HG02798 (cell line): ENCODE results near the gene ABTB2.

Experiments
- ATAC-seq: cut with Tn5 transposase; IDR thresholded peaks from one replicate; pipeline ENCODE4 v1.9.1; 2021; ENCODE audit warnings: mild to moderate bottlenecking; ENCODE audit not compliant: unreplicated experiment, poor library complexity

ABTB2 gene

DNA sequence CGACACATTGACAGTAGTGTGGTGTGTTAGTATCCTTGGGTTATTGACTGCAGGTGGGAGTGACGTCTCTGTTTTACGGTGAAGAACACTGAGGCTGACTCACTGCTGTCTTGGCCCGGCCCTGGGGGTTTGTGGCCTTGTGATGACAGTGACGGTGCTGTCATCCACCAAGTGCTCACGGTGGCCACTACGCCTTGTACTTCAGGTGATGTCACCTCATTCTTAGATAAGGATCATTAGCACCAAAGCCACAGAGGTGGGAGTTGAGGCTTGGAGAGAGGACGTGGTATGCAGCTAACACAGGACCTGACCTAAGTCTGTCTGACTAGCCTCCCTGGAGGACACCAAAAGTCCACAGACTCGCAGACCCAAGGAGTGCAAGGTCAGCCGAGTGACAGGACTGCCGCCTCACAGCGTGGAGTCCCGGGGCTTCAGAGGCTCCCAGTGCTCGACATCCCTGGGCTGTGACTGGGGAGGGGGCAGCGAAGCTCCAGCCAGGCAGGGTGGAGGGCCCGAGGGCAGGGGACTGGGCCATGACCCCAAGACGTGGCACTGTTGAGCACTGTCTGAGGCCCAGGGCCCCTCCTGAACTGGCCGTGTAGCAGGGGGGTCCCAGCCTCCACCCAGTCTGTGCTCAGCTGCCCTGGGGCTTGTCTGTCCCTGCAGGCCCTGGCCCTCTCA lies 195.9 kb downstream of the ABTB2 start:
- peak; percentile 38 for ATAC-seq

DNA sequence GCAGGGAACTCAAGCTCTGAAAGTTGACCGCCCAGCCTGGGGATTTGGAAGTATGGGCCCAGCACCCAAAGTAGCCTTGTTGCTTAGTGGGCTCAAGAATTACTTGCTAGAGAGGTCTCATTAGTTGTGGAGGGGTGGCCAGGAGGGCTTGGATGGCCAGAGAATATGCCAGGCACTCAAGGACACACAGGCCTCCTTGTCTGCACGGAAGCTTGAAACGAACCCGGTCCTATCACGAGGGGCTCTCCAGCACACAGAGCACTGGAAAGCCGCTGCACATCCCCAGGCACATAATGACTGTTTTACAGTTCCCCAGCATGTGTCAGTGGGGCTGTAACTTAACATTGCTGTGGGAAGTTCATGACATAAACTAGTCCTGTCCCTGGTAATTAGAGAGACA lies 196.4 kb downstream of the ABTB2 start:
- ATAC-seq, result no peak

DNA sequence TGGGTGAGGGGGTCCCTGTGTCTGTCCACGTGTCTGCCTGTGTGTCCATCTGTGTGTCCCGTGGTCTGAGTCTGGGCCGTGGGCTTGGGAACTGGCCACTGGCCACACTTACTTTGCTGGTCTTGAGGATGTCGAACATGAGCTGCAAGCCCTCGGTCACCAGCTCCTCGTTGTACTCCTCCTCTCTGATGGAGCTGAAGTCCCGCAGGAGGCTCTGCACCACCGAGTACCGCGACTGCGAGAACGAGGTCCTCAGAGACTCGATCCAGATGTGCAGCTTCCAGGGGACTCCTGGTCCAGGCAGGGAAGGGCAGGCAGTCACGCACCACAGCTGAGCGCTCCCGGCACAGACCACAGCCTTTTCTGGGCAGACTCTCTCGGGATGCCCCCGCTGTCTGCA lies 197.0 kb downstream of the ABTB2 start:
- no peak for ATAC-seq

DNA sequence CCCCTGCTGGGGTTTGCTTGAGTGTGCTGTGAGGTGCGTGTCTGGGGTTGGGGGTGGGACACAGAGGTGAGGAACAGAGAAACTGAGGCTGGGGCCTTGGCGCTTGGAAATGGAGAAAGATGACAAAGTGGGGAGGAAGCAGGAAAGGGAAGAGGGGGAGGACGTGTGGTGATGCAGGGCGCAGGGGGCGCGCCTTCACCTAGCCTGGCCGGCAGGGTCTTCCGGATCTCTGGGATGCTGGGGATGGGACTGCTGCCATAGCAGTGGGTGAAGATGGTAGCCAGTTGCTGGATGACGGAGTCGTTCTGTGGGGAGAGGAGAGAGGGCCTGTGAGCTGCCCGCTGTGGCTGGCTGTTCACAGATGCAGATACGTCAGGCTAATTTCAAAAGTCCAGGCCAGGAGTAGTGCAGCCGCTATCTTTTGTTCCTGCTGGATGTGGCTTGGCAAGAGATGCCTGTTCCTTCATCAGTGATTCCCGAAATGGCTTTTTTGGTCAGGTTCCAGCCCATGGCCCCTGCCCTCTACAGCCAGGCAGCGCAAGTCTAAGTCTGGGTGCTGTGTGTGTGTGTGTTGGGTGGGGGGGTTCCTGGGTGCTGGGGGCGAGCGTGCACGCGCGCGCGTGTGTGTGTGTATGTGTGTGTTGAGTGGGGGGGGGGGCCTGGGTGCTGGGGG lies 197.6 kb downstream of the ABTB2 start:
- no peak for ATAC-seq

DNA sequence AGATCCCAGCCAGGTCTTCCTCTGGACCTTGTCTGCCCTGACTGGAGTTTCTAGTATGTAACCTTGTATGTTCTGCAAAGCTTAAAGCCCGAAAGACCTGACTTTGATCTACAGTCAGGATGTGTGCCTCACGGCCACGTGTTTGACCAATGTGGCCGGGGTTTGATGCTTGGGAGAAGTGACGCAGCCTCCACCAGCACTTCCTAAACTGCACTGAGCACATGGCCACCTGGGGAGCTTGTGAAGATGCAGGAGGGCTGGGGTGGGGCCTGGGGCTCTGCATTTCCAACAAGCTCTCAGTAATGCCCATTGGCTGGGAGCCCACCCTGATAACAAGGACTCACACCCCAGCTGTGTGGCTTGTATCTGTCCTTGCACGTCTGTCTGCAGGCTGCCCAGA lies 199.1 kb downstream of the ABTB2 start:
- ATAC-seq, result no peak

DNA sequence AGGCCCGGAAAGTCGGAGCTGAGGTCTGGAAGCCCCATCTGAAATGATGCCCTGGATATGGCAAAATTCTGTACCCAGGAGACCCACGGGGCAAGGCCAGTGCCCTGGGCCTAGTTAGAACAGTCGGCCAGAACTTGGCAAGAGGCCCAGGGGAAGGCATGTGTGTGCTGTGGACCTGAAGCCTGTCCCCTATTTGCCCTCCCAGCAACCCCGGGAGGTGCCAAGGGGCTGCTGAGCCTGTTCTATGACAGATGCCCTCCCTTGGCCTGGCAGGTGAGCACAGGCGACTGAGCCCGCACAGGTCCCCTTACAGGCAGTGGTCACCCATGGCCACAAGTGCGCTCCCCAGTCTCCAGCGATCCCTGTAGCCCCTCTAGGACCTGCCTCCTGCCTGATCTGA lies 200.6 kb downstream of the ABTB2 start:
- no peak for ATAC-seq

DNA sequence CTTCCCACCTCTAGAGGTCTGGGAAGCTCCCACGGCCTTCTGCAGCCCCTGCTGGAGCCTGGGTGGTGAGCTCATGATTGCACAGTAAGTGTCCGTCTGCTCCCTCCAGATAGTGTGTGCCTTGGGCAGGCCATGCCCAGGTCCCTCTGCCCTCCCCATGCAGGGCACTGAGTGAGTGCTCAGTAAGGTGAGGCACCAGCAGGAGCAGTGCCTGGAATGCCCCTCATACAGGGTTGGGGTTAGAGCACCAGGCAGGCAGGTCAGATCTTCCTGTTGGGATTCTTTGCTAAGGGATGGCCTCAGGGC lies 202.1 kb downstream of the ABTB2 start:
- no peak for ATAC-seq

DNA sequence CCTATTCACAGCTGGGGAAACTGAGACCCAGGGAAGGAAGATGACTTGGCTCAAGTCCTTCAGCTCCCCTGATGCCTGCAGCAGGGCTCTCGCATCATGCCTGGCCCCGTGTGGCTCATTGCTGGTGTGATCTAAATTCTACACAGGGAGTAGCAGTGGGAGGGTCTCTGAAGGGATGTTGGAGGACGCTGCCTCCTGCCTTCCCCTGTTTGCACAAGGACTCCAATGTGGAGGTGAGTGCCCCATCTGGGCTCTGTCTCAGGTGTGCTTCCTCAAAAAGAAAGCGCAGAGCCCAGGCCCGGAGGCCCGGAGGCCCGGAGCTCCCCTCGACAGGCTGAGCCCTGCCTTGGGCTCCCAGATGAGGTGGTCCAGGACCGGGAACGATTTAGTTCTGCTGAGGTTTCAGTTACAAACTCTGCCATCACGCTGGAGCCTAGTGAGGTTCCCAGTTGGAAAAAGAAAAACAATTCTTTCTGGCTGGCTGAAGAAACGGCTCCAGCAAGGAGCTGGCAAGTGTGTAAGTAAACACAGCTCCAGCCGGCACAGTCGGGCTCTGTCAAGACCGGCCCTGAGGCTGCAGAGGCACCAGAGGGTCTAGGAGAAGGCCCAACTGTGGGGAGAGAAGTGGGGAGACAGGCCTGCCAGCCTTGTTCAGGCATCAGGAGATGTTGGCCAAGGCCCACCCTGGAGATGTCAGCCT lies 202.6 kb downstream of the ABTB2 start:
- ATAC-seq, result no peak

DNA sequence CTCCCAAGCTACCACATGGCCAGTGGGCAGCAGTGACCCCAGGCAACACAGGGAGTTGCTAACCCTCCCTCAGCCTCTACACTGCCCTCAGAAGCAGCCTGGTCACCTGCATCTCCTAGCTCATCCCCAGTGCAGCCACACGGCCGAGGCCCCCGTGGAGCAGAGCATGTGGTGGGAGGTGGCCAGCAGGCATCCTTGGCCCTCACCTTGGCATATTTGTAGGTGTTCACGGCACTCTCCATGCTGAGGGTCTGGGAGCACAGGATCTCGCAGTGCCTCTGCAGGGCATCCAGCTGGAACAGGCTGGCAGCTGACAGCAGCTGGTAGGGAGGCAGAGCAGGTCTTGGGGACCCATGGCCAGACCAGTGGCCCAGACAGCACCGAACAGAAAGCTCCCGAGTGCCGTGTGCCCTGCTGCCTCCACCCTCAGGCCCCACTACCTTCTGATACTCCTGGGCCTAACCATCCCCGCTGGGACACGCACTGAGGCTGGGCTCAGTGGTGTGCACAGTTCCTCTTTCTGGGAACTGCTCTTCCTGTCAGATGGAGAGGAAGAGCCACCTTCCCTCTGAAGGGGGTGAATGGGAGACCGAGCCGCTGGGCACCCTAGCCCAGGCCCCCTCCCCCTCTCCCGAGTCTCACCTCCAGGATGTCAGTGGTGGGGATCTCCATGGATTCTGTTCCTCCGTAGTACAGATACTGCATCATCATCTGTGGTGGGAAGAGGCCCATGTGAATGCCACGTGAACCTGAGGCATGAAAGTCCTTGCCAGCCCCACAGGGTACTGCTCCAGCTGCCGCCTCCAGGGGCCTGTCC lies 203.5 kb downstream of the ABTB2 start:
- peak; percentile 78 for ATAC-seq

DNA sequence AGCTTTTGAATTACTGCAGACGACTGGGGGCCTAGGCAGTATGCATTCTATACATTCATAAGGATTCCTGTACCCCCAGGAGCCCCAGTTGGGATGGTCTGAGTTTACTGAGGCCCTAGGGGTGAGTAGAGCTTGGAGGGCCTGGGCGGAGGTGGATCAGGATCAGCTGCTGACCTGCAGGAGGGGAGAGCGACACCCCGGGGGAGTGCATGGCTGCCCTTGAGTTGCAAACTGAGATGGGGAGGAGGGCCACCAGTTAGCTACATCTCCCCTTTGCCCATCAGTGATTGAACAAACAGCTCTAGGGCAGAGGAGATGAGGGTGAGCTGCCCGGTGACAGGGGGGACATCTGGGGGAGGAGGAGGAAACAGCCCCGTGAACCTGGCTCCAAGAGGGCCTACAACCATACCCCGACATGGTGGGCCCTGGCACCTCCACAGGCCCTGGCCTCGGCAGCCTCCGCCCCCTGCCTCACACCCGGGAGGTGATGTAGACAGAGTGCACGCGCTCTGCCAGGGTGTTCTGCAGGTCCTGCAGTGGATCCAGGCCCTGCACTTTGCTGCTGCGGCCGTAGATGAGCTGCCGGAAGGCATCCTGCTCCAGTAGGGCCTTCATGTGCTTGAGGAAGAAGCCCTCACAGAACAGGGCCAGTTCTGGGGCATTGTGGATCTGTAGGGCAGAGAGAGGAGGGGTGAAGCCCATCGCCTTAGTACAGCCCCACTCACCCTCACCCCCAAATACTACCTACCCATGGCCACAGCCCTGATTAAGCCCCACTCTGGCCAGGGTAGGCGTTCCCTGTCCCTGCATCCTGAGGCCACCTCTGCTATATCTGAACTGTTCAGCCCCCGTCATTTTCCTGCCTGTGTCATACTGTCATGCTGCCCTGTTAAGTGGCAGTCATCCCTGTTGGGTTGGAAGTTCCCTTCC lies 205.6 kb downstream of the ABTB2 start:
- no peak for ATAC-seq

DNA sequence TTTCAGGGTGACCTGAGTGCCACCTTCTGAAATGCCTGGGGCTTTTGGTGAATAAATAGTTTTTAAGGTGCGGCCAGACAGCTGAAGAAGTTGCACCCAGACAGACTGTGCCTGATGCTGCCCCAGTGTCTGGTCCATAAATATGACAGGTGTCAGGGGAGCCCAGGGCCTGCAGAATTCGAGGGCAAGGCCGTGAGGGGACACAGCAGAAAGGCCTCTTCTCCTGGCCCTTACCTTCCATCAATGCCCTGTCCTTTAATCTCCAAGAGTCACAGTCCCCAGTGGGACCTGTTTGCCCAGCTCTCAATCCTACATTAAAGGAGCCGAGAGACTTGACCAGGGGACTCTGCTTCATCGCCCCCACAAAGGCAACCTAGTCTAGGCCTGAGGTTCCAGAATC lies 206.6 kb downstream of the ABTB2 start:
- no peak for ATAC-seq

DNA sequence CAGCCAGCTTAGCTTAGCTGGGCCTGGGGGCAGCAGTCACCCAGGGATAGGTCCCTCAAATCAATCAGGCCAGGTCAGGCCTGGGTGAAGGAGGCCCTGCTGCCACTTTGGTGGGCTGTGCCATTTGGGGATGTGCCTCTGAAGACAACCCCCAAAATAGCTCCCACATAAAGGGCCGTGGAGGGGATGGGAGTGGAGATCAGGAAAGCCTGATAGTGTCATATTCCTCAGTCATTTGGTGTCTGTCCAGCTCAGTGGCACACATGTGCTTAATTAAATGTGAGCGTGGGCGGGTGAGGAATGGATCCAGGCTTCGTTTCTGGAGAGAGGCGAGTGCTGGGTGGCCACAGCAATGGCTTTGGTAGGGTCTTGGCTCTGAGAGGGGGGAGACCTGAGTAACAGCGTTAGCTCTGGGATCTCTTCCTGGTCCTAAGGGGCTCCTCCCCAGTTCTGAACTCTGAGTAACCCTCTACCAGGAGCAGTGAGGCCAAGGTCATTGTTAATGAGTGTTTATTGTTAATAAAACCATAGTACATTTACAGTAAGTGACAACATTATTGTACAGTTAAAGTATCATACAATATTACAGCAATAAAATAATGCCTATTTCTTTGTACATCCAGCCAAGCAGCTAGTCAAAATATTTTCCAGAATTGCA lies 207.2 kb downstream of the ABTB2 start:
- ATAC-seq, result no peak

DNA sequence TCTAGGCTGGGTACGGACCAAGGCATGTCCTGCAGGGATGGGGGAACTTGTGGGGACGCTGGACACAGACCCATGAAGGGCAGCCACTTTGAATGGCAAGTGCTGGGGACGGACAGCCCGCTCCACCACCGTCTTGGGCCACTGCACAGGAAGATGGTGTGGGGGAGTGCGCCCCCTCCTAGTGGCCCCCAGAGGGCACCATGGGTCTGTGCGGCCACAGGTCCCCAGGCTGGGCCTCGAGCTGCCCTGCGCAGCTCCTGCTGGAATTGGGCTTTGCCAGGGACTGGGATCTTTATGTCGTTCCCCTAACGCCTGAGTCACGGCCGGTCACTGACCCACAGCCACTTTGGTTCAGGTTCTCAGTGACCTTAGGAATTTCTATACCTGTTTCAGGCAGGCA lies 208.0 kb downstream of the ABTB2 start:
- no peak for ATAC-seq

DNA sequence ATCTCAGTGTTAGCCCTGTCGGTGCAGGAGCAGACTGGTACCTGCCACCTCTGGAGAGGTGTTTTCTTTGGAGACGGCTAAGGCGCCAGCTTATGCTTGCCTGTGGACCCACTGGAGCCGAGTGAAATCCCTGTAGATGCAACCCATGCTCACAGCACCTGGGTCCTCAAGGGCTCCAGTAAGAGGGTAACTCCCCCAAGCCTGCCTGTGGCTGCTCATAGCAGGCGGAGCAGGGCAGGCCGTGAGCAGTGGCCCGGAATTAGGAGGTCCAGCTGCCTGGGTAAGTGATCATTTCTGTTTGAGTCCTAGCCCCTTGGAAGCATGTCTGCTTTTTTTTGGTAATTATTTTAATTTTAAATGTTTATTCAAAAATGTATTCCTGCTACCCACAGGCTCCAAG lies 208.5 kb downstream of the ABTB2 start:
- ATAC-seq, result no peak

DNA sequence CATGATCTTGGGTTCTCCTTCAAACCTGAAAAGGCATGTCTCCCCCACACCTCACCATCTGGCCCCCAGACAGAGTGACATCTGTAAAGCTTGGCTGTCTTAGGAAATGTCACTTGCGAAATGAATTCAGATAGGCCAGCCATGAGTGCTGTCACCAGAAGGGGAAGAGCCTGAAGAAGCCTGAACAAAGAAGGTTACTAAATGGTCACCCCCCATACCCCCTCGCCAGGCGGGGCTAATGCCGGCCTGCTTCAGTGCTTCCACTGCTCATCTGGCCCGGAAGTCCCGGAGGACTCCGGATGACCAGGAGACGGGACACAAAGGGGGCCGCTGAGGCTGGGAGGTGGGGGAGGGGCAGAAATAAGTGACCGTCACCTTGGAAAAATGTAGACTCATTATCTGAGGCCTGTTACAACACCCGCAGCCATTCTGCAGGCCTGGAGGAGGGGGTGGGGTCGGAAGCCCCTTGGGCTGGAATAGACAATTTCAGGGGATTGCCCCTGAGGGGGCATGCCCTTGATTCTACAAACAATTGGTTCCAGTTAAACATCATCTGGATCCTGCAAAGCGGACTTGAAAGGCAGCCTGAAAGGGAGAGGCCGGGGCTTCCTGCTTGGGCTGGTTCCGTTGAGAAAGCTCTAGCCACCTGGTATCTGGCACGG lies 209.2 kb downstream of the ABTB2 start:
- ATAC-seq, result no peak

DNA sequence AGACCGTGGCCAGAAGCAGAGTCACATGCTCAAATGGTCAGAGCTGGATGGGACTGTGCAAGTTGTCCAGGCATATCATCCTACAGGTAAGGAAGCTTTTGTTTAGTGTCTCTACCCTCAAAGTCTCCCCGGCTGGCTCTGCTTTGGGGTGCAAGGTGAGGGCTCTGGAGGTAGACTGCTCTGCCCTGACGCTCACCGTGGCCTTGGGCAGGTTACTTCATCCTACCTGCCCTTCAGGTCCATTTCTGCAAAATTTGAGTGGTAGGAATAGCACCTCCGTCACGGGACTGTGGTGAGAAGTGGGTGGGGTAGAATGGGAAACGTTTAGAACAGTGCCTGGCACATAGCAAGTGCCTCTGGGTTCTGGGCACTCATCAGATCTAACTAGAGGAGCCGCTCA lies 210.2 kb downstream of the ABTB2 start:
- no peak for ATAC-seq

DNA sequence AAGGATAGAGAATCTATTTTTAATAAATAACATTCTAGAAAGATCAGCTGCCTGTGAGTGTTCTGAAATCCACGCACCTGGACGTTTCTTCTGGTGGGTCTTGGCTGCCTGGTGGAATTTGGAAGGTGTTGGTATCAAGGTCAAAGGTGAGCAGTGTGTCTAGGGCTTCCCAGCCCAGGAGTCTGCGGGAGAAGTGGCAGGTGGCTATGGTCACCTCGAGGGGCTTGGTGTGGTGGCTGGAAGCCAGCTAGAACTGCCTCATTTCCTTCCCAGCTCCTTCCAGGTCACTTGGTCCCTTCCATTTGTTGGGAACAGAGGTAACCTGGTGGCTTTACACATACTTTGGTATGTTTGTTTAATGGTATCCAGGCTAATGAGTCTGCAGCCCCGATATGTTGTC lies 210.9 kb downstream of the ABTB2 start:
- ATAC-seq, result no peak

DNA sequence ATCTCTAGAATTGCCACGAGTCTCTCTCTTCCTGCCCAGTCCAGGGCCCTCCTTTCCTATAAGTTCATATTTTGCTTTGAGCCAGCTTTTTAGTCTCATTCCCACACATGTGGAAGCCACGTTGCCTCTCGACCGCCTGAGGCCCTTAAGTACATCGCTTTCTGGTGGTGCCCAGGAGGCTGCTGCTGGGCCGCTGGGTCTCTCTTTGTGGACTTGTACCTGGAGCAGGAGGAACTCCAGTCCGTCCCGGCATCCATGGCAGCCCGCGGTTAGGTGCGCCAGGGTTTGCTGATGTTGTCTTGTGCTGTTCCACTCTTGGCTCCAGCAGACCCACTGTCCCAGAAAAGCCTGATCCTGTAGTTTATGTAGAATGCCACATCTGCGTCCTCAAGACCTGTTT lies 211.4 kb downstream of the ABTB2 start:
- no peak for ATAC-seq

DNA sequence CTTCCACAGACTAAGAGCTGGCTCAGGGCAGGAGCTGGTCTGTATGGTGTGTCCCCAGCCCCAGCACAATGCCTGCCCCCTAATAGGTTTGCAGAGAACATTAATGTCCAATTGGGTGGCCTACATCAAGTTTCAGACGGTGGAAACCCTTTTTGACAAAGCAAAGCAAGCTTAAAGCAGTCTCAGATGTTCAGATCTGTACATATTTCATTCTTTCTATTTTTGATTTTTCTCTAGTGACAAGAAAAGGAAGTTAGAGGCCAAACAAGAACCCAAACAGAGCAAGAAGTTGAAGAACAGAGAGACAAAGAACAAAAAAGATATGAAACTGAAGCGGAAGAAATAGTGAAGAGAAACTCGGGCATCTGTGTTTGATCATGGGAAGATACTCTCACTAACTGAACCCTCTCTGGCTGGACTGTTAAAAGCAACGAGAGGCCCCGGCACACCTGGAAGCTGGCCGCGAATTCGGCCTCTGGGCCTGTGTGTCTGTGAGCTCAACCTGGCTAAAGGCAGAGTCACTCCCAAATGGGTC lies 211.9 kb downstream of the ABTB2 start:
- ATAC-seq, result peak; percentile 63
